Esophagus squamous epithelium (tissue), 4 donors: ENCODE results near the gene SHISA2.

Source experiments
- POLR2A ChIP-seq, 4 donors: fragments of 450-650 bp; IDR thresholded peaks; one replicate each; pipeline ENCODE4 v1.6.1; 2017; ENCODE audit warnings: antibody characterized with exemption in 4 of 4, mild to moderate bottlenecking in 4 of 4, moderate library complexity in 3 of 4
- TF ChIP-seq, protein P1 (sequence below), 6 experiments: fragments of 450-650 bp in 4 of 6; fragments of 200-600 bp in 2 of 6; sonication (generic) in 2 of 6; IDR thresholded peaks; one replicate each; pipeline ENCODE4 v1.5.1; 2016 to 2019; ENCODE audit warnings: antibody characterized with exemption in 6 of 6, mild to moderate bottlenecking in 4 of 6, moderate library complexity in 4 of 6

DNA sequence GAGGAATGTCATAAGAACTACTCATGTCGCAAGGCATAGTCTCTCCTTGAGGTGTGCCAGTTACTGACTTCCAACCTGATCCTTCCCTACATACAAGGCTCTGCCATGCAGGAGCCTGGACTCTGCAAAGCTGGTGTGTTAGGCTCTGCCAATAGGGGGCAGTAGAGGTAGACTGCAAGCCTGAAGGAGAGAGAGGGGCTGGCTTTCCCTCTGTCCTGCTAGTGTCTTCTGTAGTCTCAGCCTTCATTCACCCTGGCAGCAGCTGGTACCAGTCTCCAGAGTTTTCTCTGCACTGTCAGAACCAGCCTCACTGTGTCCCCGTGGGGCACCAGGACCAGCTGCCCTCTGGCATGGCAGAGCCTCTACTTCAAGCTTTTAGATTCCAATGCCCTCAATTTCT lies 14.5 kb downstream of the SHISA2 start:
- no peak for TF ChIP-seq POLR2A (IDR thresholded peaks at IDR 0.05)
- TF ChIP-seq, protein P1, sequence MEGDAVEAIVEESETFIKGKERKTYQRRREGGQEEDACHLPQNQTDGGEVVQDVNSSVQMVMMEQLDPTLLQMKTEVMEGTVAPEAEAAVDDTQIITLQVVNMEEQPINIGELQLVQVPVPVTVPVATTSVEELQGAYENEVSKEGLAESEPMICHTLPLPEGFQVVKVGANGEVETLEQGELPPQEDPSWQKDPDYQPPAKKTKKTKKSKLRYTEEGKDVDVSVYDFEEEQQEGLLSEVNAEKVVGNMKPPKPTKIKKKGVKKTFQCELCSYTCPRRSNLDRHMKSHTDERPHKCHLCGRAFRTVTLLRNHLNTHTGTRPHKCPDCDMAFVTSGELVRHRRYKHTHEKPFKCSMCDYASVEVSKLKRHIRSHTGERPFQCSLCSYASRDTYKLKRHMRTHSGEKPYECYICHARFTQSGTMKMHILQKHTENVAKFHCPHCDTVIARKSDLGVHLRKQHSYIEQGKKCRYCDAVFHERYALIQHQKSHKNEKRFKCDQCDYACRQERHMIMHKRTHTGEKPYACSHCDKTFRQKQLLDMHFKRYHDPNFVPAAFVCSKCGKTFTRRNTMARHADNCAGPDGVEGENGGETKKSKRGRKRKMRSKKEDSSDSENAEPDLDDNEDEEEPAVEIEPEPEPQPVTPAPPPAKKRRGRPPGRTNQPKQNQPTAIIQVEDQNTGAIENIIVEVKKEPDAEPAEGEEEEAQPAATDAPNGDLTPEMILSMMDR (IDR thresholded peaks at IDR 0.05), result peak in 2 of 6 experiments; percentile 10 to 14
